ENCODE measurements around the gene SUCLG2.

- TF ChIP-seq, protein P1, sequence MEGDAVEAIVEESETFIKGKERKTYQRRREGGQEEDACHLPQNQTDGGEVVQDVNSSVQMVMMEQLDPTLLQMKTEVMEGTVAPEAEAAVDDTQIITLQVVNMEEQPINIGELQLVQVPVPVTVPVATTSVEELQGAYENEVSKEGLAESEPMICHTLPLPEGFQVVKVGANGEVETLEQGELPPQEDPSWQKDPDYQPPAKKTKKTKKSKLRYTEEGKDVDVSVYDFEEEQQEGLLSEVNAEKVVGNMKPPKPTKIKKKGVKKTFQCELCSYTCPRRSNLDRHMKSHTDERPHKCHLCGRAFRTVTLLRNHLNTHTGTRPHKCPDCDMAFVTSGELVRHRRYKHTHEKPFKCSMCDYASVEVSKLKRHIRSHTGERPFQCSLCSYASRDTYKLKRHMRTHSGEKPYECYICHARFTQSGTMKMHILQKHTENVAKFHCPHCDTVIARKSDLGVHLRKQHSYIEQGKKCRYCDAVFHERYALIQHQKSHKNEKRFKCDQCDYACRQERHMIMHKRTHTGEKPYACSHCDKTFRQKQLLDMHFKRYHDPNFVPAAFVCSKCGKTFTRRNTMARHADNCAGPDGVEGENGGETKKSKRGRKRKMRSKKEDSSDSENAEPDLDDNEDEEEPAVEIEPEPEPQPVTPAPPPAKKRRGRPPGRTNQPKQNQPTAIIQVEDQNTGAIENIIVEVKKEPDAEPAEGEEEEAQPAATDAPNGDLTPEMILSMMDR (conservative IDR thresholded peaks at IDR 0.05 in 1 of 2, IDR thresholded peaks at IDR 0.05 in 1 of 2; ENCODE audit: low read depth in 1 of 2, low read length in 2 of 2): no peak
- TF ChIP-seq EZH2 (IDR thresholded peaks at IDR 0.05; ENCODE audit: low read length, missing control alignments): no peak
These were observed 271.0 kb downstream of the SUCLG2 start for GRCh38 chr3:67383379-67383778.
